Adrenal gland (tissue), 12 donors: ENCODE measurements around the gene COL6A2. TPM values are rescaled to one million over a fixed set of nuclear protein-coding genes. Genes with fewer than 3 reads are reported as not detected.
A peak's percentile ranks its signal among the peaks of the same experiment; 100 is the strongest.
"Not testable (repeated sequence)": the region's sequence is repeated elsewhere in the genome, so short reads cannot be mapped to it uniquely, and the experiment has no call there.

Experiments used
- DNase-seq, 7 donors: peaks; one replicate each; pipeline ENCODE4 v3.0.0-alpha.2; 2019 to 2020
- H3K27ac ChIP-seq, 5 donors: fragments of 200-600 bp; sonication (generic) in 4 of 5; 1 replicate in 3 of 5; 2 replicates in 2 of 5; pipeline versions ENCODE4 v1.5.1 to v1.8.0; 2016 to 2020; ENCODE audit warnings: mild to moderate bottlenecking in 1 of 5
- H3K27me3 ChIP-seq: fragments of 200-600 bp; 2 replicates; pipeline ENCODE4 v1.8.0; 2021
- H3K36me3 ChIP-seq, 2 donors: fragments of 200-600 bp; replicated peaks in 1 of 2; 1 replicate in 1 of 2; 2 replicates in 1 of 2; pipeline versions ENCODE4 v1.5.1 to v1.8.0; 2018 to 2022
- H3K4me1 ChIP-seq, 2 donors: fragments of 200-600 bp; replicated peaks in 1 of 2; 1 replicate in 1 of 2; 2 replicates in 1 of 2; pipeline versions ENCODE4 v1.5.1 to v1.8.0; 2018 to 2021
- H3K4me3 ChIP-seq, 4 donors: fragments of 200-600 bp; sonication (generic) in 3 of 4; one replicate each; pipeline ENCODE4 v1.5.1; 2016 to 2018
- H3K9me3 ChIP-seq, 3 donors: fragments of 200-600 bp; sonication (generic) in 1 of 3; replicated peaks in 1 of 3; 1 replicate in 2 of 3; 2 replicates in 1 of 3; pipeline versions ENCODE4 v1.5.1 to v1.8.0; 2016 to 2021
- POLR2A ChIP-seq, 2 donors: fragments of 450-650 bp; IDR thresholded peaks; one replicate each; pipeline ENCODE4 v1.6.1; 2017; ENCODE audit warnings: antibody characterized with exemption in 2 of 2, mild to moderate bottlenecking in 2 of 2, moderate library complexity in 1 of 2
- WGBS, 4 donors: extraction: QIAGEN DNeasy Blood & Tissue Kit in 2 of 4; methylation state at CpG; one replicate each; pipeline versions ENCODE4 v1.1.5 to v1.1.7; 2013 to 2017; 5-methylcytosine and 5-hydroxymethylcytosine counted together
- intact Hi-C, 2 donors: fragments of 100-400 bp; cut with DNase I; formaldehyde crosslinking; loops; one replicate each; pipeline versions ENCODE4 v1.14.1 to v1.15.0; 2022 to 2023
- polyA plus RNA-seq, 3 donors: library from polyadenylated mRNA; stranded (reverse); fragments of 200-250 nt in 2 of 3; fragments of 350-450 nt in 1 of 3; fragmentation: Illumina TruSeq in 1 of 3; extraction: RNeasy Lipid Tissue Mini Kit (QIAGEN cat#74804) in 1 of 3; gene quantifications; one replicate each; pipeline ENCODE4 v1.2.3, GENCODE V29; 2013 to 2014
- total RNA-seq, 9 donors: library from RNA; depleted of rRNA in 4 of 9; stranded (reverse); fragments of >200 nt in 4 of 9; fragments of 120-200 nt in 1 of 9; fragmentation: NEBNext Ultra II Directional in 1 of 9; extraction: Animal tissue kit (Norgen Biotek cat#: 25700) in 1 of 9; gene quantifications; one replicate each; pipeline versions ENCODE4 v1.1.0 to v1.2.4, GENCODE V29; 2013 to 2023
- TF ChIP-seq, protein P1 (sequence below), 6 experiments: fragments of 450-650 bp in 4 of 6; fragments of 200-600 bp in 2 of 6; sonication (generic) in 1 of 6; IDR thresholded peaks; 1 replicate in 5 of 6; 2 replicates in 1 of 6; pipeline versions ENCODE4 v1.5.1 to v1.8.0; 2016 to 2021; ENCODE audit warnings: antibody characterized with exemption in 6 of 6, mild to moderate bottlenecking in 2 of 6, moderate library complexity in 1 of 6
- donor health status: healthy with polysubstance abuse.
- donor health status: Bipolar disorder and iron deficiency.
- donor health status: DM: yes; HTN: yes; CAD: no.
- donor health status: DM: no; HTN: no; CAD: no.
- donor health status: DM: no; HTN: no; CAD: no.
- donor health status: DM: yes; HTN: yes; CAD: no.

Gene COL6A2
- total and polyA plus RNA-seq, 12 donors = 19.0 to 543 (median 181) TPM

- Histone ChIP-seq H3K36me3 (no peaks in the 10 kb centered on the region), H3K27me3 (no peaks in the 10 kb centered on the region), H3K9me3 (no peaks in the 10 kb centered on the region), H3K4me3 (no peak overlapping the region), H3K4me1 (no peaks in the 10 kb centered on the region), H3K27ac (no peak overlapping the region)
- intact Hi-C loops = no loop called here
- TF ChIP-seq, protein P1, sequence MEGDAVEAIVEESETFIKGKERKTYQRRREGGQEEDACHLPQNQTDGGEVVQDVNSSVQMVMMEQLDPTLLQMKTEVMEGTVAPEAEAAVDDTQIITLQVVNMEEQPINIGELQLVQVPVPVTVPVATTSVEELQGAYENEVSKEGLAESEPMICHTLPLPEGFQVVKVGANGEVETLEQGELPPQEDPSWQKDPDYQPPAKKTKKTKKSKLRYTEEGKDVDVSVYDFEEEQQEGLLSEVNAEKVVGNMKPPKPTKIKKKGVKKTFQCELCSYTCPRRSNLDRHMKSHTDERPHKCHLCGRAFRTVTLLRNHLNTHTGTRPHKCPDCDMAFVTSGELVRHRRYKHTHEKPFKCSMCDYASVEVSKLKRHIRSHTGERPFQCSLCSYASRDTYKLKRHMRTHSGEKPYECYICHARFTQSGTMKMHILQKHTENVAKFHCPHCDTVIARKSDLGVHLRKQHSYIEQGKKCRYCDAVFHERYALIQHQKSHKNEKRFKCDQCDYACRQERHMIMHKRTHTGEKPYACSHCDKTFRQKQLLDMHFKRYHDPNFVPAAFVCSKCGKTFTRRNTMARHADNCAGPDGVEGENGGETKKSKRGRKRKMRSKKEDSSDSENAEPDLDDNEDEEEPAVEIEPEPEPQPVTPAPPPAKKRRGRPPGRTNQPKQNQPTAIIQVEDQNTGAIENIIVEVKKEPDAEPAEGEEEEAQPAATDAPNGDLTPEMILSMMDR (IDR thresholded peaks at IDR 0.05) = no peak
- no peak for TF ChIP-seq POLR2A (IDR thresholded peaks at IDR 0.05)
- no peak for DNase-seq
Measured at GRCh38 chr21:46165098-46165497, 67.2 kb downstream of the COL6A2 start.

GRCh38 chr21:46168238-46168637 is 70.3 kb downstream of the COL6A2 start:
- H3K36me3 ChIP-seq = no peaks in the 10 kb centered on the region
- no peak overlapping the region for H3K4me3 ChIP-seq
- peak in 2 of 7 donors; percentile 13 to 27 for DNase-seq
- intact Hi-C loops = no loop called here
- H3K27me3 ChIP-seq = no peaks in the 10 kb centered on the region
- no peaks in the 10 kb centered on the region for H3K4me1 ChIP-seq
- 82 to 95% (median 89%) methylated on average over 8 to 14 of the region's 14 CpGs for WGBS, 4 donors
- no peaks in the 10 kb centered on the region for H3K9me3 ChIP-seq
- no peak for TF ChIP-seq POLR2A (IDR thresholded peaks at IDR 0.05)
- TF ChIP-seq, protein P1 (IDR thresholded peaks at IDR 0.05) = no peak
- no peak overlapping the region for H3K27ac ChIP-seq

DNA sequence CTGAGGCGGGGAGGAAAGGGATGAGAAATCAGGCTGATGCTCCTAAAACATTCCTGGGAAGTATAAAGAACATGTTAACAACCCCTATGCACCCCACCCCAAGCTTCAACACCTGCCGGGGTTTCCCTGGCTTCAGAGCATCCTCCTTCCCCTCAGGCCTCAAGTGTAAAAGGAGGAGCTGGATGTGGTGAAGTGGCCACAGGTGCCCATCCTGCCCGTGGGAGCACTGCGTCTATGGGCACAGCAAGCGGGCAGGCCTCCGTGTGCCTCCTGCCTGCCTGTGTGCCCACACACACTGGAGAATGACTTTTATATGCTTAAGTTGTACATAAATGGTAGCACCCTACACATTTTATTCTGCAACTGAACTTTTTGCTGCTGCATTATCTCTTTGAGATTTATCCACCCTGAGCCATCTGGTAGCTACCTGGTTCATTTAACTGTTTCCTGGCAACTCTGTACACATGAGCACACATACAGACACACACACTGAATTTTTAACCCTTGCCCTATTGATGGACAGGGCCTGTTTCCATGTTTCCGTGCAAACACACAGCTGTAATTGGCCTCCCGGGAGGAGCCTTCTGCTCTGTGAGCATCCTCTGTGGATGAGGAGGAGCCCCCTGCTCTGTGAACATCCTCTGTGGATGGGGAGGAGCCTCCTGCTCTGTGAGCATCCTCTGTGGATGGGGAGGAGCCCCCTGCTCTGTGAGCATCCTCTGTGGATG is 70.9 kb downstream of the COL6A2 start:
- peak in 2 of 7 donors; percentile 6 to 34 for DNase-seq

DNA sequence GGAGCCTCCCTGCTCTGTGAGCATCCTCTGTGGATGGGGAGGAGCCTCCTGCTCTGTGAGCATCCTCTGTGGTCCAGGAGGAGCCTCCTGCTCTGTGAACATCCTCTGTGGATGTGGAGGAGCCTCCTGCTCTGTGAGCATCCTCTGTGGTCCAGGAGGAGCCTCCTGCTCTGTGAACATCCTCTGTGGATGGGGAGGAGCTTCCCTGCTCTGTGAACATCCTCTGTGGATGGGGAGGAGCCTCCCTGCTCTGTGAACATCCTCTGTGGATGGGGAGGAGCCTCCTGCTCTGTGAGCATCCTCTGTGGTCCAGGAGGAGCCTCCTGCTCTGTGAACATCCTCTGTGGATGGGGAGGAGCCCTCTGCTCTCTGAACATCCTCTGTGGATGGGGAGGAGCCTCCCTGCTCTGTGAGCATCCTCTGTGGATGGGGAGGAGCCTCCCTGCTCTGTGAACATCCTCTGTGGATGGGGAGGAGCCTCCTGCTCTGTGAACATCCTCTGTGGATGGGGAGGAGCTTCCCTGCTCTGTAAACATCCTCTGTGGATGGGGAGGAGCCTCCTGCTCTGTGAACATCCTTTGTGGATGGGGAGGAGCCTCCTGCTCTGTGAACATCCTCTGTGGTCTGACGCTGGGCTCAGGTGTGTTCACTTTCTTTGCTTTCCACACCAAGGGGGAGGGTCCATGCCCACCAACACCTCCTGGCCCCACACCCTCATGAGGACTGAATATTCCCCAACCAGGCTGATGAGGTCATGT is 72.7 kb downstream of the COL6A2 start:
- not testable (repeated sequence) for H3K4me1 ChIP-seq
- peak in 2 of 7 donors; percentile 6 to 34 for DNase-seq

More for the DNA sequence above, 70.9 kb downstream of the COL6A2 start:
- Histone ChIP-seq H3K4me1 (no peaks in the 10 kb centered on the region), H3K36me3 (no peaks in the 10 kb centered on the region), H3K27ac (no peak overlapping the region), H3K4me3 (no peak overlapping the region), H3K27me3 (no peaks in the 10 kb centered on the region), H3K9me3 (no peaks in the 10 kb centered on the region)
- intact Hi-C loops = no loop called here
- TF ChIP-seq, protein P1 (IDR thresholded peaks at IDR 0.05) = no peak
- no peak for TF ChIP-seq POLR2A (IDR thresholded peaks at IDR 0.05)
- 80 to 85% (median 81%) methylated on average over 8 of the region's 8 CpGs for WGBS, 4 donors

More for the DNA sequence above, 72.7 kb downstream of the COL6A2 start:
- intact Hi-C loops, H3K27ac ChIP-seq, H3K4me3 ChIP-seq, H3K27me3 ChIP-seq, H3K36me3 ChIP-seq, H3K9me3 ChIP-seq: not testable (repeated sequence)
- WGBS, 4 donors = 75 to 83% (median 79%) methylated on average over 1 of the region's 1 CpG; no CpG with 5 or more reads in 1 of the 4 donors
